GM12865 (cell line): Measurements from ENCODE around the gene SAAL1.
"Not testable (repeated sequence)": the region's sequence is repeated elsewhere in the genome, so short reads cannot be mapped to it uniquely, and the experiment has no call there.

Source experiments
- DNase-seq: peaks from one replicate; pipeline ENCODE4 v3.0.0; 2010; ENCODE audit warnings: low read depth
- H3K4me3 ChIP-seq: 2 replicates; pipeline ENCODE4 v1.5.1; 2011; ENCODE audit warnings: mild to moderate bottlenecking, low read depth, low read length, control low read depth
- TF ChIP-seq, protein P1 (sequence below): IDR thresholded peaks from 2 replicates; pipeline ENCODE4 v1.5.1; 2011; ENCODE audit warnings: low read length, control low read depth, low read depth, inconsistent platforms; ENCODE audit not compliant: insufficient read depth; ENCODE audit errors: missing control alignments

Gene SAAL1

DNA sequence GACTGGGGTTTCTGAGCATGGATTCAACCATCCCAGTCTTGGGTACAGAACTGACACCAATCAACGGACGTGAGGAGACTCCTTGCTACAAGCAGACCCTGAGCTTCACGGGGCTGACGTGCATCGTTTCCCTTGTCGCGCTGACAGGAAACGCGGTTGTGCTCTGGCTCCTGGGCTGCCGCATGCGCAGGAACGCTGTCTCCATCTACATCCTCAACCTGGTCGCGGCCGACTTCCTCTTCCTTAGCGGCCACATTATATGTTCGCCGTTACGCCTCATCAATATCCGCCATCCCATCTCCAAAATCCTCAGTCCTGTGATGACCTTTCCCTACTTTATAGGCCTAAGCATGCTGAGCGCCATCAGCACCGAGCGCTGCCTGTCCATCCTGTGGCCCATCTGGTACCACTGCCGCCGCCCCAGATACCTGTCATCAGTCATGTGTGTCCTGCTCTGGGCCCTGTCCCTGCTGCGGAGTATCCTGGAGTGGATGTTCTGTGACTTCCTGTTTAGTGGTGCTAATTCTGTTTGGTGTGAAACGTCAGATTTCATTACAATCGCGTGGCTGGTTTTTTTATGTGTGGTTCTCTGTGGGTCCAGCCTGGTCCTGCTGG lies 31.4 kb upstream of the SAAL1 start:
- DNase-seq: no peak
- no peak overlapping the region for H3K4me3 ChIP-seq
- TF ChIP-seq, protein P1, sequence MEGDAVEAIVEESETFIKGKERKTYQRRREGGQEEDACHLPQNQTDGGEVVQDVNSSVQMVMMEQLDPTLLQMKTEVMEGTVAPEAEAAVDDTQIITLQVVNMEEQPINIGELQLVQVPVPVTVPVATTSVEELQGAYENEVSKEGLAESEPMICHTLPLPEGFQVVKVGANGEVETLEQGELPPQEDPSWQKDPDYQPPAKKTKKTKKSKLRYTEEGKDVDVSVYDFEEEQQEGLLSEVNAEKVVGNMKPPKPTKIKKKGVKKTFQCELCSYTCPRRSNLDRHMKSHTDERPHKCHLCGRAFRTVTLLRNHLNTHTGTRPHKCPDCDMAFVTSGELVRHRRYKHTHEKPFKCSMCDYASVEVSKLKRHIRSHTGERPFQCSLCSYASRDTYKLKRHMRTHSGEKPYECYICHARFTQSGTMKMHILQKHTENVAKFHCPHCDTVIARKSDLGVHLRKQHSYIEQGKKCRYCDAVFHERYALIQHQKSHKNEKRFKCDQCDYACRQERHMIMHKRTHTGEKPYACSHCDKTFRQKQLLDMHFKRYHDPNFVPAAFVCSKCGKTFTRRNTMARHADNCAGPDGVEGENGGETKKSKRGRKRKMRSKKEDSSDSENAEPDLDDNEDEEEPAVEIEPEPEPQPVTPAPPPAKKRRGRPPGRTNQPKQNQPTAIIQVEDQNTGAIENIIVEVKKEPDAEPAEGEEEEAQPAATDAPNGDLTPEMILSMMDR: no peak

DNA sequence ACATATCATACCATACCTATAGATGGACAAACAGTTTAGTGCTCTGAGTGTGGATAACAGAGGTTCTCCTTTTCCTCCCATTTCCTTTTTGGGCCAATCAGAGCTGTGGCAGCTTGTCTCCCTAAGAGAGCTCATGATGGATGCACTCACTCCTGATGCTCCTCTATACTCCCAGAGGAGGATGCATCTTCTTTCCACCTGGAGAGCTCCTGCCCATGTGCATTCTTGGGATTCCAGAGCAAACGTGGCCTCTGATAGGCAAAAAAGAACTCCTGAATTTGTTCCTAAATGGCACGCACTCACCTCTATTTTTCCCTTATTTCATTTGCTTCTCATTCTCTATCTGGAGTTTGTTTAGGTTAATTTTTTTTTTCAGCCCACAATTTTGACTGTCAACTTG lies 29.4 kb upstream of the SAAL1 start:
- H3K4me3 ChIP-seq: no peak overlapping the region
- DNase-seq: no peak
- TF ChIP-seq, protein P1: no peak

DNA sequence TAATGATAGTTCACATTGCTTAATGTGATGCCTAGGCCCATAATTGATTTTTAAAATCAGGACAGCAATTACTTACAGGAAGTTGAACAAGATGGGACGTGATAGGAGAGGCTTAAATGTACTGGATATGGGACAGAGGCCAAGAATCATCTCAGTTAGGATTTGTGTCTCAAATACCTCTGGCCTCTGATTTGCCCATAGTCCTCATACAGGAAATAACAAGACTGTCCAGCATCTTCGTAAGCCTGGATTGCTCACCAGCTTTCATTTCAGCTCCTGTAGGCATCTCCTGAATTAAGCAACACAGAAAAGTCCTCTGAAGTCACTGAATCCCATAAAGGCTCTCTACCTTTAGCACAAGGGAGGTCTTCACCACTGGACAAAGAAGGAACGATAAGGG lies 26.5 kb upstream of the SAAL1 start, which contains the start of gene MRGPRX3:
Gene MRGPRX3, plus strand, starts transcription at position 231 of the 400 bp plus-strand sequence. CDS start 4,632 bp downstream, outside the sequence.
- TF ChIP-seq, protein P1: no peak
- H3K4me3 ChIP-seq: no peak within 1 kb of the TSS
- no peak for DNase-seq

DNA sequence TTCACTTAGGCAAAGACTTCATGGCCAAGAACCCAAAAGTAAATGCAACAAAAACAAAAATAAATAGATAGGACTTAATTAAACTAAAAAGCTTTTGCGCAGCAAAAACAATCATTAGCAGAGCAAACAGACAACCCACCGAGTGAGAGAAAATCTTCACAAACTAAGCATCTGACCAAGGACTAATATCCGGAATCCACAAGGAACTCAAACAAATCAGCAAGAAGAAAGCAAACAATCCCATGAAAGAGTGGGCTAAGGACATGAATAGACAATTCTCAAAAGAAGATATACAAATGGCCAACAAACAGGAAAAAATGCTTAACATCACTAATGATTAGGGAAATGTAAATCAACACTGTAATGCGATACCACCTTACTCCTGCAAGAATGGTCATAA lies 25.2 kb upstream of the SAAL1 start:
- not testable (repeated sequence) for DNase-seq, H3K4me3 ChIP-seq

DNA sequence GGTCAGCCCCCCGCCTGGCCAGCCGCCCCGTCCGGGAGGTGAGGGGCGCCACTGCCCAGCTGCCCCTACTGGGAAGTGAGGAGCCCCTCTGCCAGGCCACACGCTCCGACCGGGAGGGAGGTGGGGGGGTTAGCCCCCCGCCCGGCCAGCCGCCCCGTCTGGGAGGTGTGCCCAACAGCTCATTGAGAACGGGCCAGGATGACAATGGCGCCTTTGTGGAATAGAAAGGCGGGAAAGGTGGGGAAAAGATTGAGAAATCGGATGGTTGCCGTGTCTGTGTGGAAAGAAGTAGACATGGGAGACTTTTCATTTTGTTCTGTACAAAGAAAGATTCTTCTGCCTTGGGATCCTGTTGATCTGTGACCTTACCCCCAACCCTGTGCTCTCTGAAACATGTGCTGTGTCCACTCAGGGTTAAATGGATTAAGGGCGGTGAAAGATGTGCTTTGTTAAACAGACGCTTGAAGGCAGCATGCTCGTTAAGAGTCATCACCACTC lies 15.5 kb upstream of the SAAL1 start:
- H3K4me3 ChIP-seq, DNase-seq: not testable (repeated sequence)

DNA sequence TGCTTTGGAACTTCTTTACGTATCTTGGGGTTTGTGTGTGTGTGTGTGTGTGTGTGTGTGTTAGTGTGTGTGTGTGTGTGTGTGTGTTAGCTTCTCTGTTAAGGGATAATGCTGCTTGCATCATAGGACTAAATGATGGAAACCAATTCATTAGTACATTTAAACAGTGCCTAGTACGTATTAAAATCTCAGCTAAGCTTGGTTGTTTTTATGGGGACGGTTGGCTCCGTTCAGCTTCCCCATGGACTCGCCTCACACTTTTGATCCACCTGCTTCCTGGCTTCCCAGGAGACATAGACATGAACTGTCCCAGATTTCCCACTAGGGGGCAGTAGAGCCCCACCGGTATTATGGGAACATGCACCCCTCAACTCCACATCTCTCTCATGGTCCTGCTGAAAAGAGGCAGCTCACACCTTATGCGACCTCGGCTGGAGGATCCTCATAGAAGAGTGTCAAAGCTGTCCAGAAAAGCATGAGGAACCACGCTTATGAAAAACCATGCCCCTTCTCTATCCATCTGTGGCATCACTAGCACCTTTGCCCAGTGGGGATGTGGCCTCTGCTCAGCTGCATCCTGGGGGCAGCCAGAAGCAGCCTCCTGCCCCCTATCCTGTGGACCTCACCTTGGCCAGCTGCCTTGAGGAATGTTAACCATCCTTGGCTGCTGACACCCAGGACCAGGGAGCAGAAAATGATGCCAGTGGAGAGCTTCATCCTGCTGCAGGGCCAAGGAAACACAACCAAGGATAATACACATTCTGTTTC lies 9.7 kb upstream of the SAAL1 start:
- no peak overlapping the region for H3K4me3 ChIP-seq
- TF ChIP-seq, protein P1: peak; percentile 88
- peak; percentile 81 for DNase-seq

DNA sequence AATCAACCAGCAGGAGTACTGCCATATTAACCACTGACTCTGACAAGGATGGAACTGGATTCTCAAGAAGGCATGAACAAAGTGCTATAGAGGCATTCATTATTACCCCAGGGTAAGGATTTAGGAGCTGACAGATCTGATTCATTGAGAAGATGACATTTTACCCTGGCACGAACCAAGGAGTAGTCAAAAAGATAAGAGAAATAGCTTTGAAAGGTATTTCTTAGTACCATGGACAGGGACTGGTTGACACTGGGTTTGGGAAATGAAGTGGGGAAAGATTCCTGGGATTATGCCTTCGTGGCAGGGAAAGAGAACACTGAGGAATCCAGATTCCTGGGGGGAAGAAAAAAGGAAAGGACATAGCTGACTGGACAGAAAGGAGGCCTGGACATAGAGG lies 5.1 kb upstream of the SAAL1 start:
- no peak for DNase-seq
- TF ChIP-seq, protein P1: no peak

DNA sequence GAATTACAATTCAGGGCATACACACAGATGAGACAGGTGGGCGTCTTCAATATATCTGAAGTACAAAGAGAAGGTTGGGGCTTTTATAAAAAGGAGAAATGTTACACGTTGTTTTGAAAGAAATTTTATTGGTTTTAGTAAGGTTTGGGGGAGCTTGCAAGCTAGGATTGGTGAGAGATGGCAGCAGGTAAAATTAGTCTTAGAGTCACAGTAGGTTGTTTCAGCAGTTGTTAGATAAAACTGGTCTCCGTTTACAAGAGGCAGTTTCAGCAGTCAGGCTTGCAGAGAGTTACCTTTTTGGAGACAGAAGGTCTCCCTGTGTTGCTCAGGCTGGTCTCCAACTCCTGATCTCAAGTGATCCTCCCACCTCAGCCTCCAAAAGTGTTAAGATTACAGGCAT lies 2.4 kb upstream of the SAAL1 start:
- TF ChIP-seq, protein P1: no peak

More for the DNA sequence above, 5.1 kb upstream of the SAAL1 start:
- no peak overlapping the region for H3K4me3 ChIP-seq

More for the DNA sequence above, 2.4 kb upstream of the SAAL1 start:
- no peak overlapping the region for H3K4me3 ChIP-seq
- no peak for DNase-seq
